DND-41 (cell line): ENCODE data around the gene CYP27C1.

Experiments
- EZH2 ChIP-seq: IDR thresholded peaks from 3 replicates; pipeline ENCODE4 v1.6.1; 2012; ENCODE audit warnings: borderline replicate concordance, low read depth, mild to moderate bottlenecking, moderate library complexity, low read length, inconsistent platforms; ENCODE audit not compliant: severe bottlenecking
- TF ChIP-seq, protein P1 (sequence below): IDR thresholded peaks from 2 replicates; pipeline ENCODE4 v1.5.1; 2012; ENCODE audit warnings: borderline replicate concordance, low read length, moderate library complexity, mild to moderate bottlenecking; ENCODE audit not compliant: poor library complexity, severe bottlenecking; ENCODE audit errors: extremely low read depth

DNA sequence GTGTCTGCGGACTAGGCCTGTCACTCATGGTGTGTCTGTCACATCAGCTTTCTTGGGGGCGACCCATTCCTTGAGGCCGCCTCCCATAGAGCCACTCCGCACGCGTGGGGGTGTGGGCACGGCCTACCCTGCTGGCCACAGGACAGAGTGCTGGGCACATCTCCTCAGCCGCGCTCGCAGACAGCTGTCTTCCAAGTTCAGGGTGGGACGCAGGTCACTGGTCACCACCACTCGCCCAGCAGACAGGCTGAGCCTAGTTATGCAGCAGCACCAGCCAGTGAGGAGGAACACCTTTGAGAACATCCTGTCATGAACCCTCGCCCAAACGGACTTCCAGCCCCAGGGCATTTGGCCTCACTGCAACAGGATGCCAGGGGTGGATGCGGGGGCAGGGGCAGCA, 82.4 kb downstream of the CYP27C1 start:
- TF ChIP-seq, protein P1, sequence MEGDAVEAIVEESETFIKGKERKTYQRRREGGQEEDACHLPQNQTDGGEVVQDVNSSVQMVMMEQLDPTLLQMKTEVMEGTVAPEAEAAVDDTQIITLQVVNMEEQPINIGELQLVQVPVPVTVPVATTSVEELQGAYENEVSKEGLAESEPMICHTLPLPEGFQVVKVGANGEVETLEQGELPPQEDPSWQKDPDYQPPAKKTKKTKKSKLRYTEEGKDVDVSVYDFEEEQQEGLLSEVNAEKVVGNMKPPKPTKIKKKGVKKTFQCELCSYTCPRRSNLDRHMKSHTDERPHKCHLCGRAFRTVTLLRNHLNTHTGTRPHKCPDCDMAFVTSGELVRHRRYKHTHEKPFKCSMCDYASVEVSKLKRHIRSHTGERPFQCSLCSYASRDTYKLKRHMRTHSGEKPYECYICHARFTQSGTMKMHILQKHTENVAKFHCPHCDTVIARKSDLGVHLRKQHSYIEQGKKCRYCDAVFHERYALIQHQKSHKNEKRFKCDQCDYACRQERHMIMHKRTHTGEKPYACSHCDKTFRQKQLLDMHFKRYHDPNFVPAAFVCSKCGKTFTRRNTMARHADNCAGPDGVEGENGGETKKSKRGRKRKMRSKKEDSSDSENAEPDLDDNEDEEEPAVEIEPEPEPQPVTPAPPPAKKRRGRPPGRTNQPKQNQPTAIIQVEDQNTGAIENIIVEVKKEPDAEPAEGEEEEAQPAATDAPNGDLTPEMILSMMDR, result no peak
- TF ChIP-seq EZH2, result no peak
